AG04450 (cell line): ENCODE results near the gene FIZ1. TPM values are rescaled to one million over a fixed set of nuclear protein-coding genes. Genes with fewer than 3 reads are reported as not detected.
A peak's percentile ranks its signal among the peaks of the same experiment; 100 is the strongest.
"Not testable (repeated sequence)": the region's sequence is repeated elsewhere in the genome, so short reads cannot be mapped to it uniquely, and the experiment has no call there.

Source experiments
- CTCF ChIA-PET: fragments of 300-600, 350-600 bp; formaldehyde crosslinking; extraction: SDS; loops from one replicate; lab custom pipeline; 2022; ENCODE audit warnings: antibody characterized with exemption, inconsistent platforms; lab: Charles Lee
- POLR2A ChIA-PET: fragments of 350-600 bp; formaldehyde crosslinking; extraction: SDS; loops from one replicate; lab custom pipeline; 2021; ENCODE audit warnings: antibody characterized with exemption, inconsistent platforms; lab: Yijun Ruan, JAX
- DNase-seq: peaks from one replicate; pipeline ENCODE4 v3.0.0-alpha.2; 2011; ENCODE audit warnings: low read depth, low spot score
- H3K27ac ChIP-seq: one replicate; pipeline ENCODE4 v1.5.1; 2012; ENCODE audit warnings: low read depth, low read length, control low read depth
- H3K27me3 ChIP-seq: one replicate; pipeline ENCODE4 v1.6.0; 2012; ENCODE audit warnings: low read length; ENCODE audit not compliant: control insufficient read depth, insufficient read depth
- H3K4me3 ChIP-seq: 2 replicates; pipeline ENCODE4 v1.5.1; 2011; ENCODE audit warnings: mild to moderate bottlenecking, low read depth, low read length, control low read depth
- H3K9me3 ChIP-seq: 2 replicates; pipeline ENCODE4 v1.5.1; 2012; ENCODE audit warnings: low read length; ENCODE audit not compliant: control insufficient read depth, insufficient read depth
- CTCF ChIP-seq: IDR thresholded peaks from 2 replicates; pipeline ENCODE4 v1.5.1; 2011; ENCODE audit warnings: low read depth, low read length, control low read depth, inconsistent platforms
- polyA plus RNA-seq: library from polyadenylated mRNA; depleted of rRNA; stranded (reverse); fragments of >200 nt; gene quantifications from 2 replicates; pipeline ENCODE4 v1.2.3, GENCODE V29; 2011

The FIZ1 gene
- polyA plus RNA-seq, 1 experiment, result 3.7 TPM

GRCh38 chr19:55585658-55586339 is 13.5 kb downstream of the FIZ1 start:
- CTCF ChIA-PET, result interaction anchor here (0.6 kb wide), 3 partner anchors 15 to 395 kb away, joined by 3 to 4 read pairs (median 3); partner anchors contain the start of gene ZNF784

GRCh38 chr19:55584871-55585270 is 14.4 kb downstream of the FIZ1 start:
- H3K9me3 ChIP-seq, result no peaks in the 10 kb centered on the region; the same call in 1 of the 2 replicates
- no peak for TF ChIP-seq CTCF
- H3K27me3 ChIP-seq, result no peaks in the 10 kb centered on the region
- DNase-seq, result no peak
- CTCF ChIA-PET, result no interaction called here
- no peak overlapping the region for H3K4me3 ChIP-seq
- no peak overlapping the region for H3K27ac ChIP-seq
- POLR2A ChIA-PET, result interaction anchor here (0.7 to 1.0 kb wide), 3 partner anchors 11 to 37 kb away, joined by 3 to 6 read pairs (median 5); no protein-coding TSS in a partner anchor

More at GRCh38 chr19:55585658-55586339, 13.5 kb downstream of the FIZ1 start:
- no peaks in the 10 kb centered on the region for H3K9me3 ChIP-seq
- no peak for TF ChIP-seq CTCF
- H3K4me3 ChIP-seq, result peak overlapping the region; percentile 47
- POLR2A ChIA-PET, result interaction anchor here (0.6 to 1.0 kb wide), 5 partner anchors 12 to 74 kb away, joined by 3 to 7 read pairs (median 6); no protein-coding TSS in a partner anchor
- H3K27ac ChIP-seq, result peak overlapping the region; percentile 80
- peak; percentile 37 for DNase-seq
- no peaks in the 10 kb centered on the region for H3K27me3 ChIP-seq

- H3K4me3 ChIP-seq, H3K27ac ChIP-seq, H3K27me3 ChIP-seq, DNase-seq, H3K9me3 ChIP-seq: not testable (repeated sequence)
- CTCF ChIA-PET, result interaction anchor here (1.0 to 1.2 kb wide), 3 partner anchors 22 to 116 kb away, joined by 3 to 4 read pairs (median 3); partner anchors contain the start of gene ZNF865
- POLR2A ChIA-PET, result interaction anchor here (0.6 to 1.5 kb wide), 3 partner anchors 15 to 21 kb away, joined by 3 to 5 read pairs (median 4); partner anchors contain the start of genes FIZ1 and ZNF524
Measured at GRCh38 chr19:55583897-55584296, 15.4 kb downstream of the FIZ1 start.

GRCh38 chr19:55582284-55582683 is 17.0 kb downstream of the FIZ1 start:
- ChIA-PET POLR2A (interaction anchor here (3.1 kb wide), 1 partner anchor 17 kb away, joined by 10 read pairs; the partner anchor contains the start of genes FIZ1 and ZNF524), CTCF (interaction anchor here (1.3 to 1.7 kb wide), 3 partner anchors 23 to 79 kb away, joined by 3 to 12 read pairs (median 5); partner anchors contain the start of gene ZNF865)
- DNase-seq, H3K4me3 ChIP-seq, H3K27me3 ChIP-seq, H3K27ac ChIP-seq, H3K9me3 ChIP-seq: not testable (repeated sequence)

GRCh38 chr19:55581823-55582223 is 17.5 kb downstream of the FIZ1 start:
- H3K27me3 ChIP-seq, result no peaks in the 10 kb centered on the region
- H3K9me3 ChIP-seq, result no peaks in the 10 kb centered on the region; the same call in 1 of the 2 replicates
- DNase-seq, result no peak
- no peak for TF ChIP-seq CTCF
- H3K4me3 ChIP-seq, result no peak overlapping the region
- no peak overlapping the region for H3K27ac ChIP-seq
- ChIA-PET CTCF (interaction anchor here (1.3 to 1.7 kb wide), 3 partner anchors 24 to 78 kb away, joined by 3 to 12 read pairs (median 5); partner anchors contain the start of gene ZNF865), POLR2A (interaction anchor here (3.1 kb wide), 1 partner anchor 17 kb away, joined by 10 read pairs; the partner anchor contains the start of genes FIZ1 and ZNF524)
